Fibroblast of upper back skin (primary cell): Measurements from ENCODE around the gene NAALADL2.

Source experiments
- DNase-seq: peaks from one replicate; pipeline ENCODE4 v3.0.0-alpha.2; 2013

NAALADL2 gene

GRCh38 chr3:175273573-175273972, 414.4 kb downstream of the NAALADL2 start:
- DNase-seq, result no peak

DNA sequence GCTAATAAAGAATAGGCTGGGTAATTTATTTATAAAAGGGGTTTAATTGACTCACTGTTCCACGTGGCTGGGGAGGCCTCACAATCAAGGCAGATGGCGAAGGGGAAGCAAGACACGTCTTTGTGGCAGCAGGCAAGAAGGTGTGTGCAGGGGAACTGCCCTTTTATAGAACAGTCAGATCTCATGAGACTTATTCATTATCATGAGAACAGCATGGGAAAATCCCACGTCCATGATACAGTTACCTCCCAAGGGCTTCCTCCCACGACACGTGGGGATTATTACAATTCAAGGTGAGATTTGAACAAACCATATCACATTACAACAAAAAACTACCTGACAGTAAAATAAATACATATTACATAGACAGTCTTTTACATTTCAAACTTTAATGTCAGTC, 414.9 kb downstream of the NAALADL2 start:
- DNase-seq, result no peak

GRCh38 chr3:175274474-175275218, 415.5 kb downstream of the NAALADL2 start:
- no peak for DNase-seq

DNA sequence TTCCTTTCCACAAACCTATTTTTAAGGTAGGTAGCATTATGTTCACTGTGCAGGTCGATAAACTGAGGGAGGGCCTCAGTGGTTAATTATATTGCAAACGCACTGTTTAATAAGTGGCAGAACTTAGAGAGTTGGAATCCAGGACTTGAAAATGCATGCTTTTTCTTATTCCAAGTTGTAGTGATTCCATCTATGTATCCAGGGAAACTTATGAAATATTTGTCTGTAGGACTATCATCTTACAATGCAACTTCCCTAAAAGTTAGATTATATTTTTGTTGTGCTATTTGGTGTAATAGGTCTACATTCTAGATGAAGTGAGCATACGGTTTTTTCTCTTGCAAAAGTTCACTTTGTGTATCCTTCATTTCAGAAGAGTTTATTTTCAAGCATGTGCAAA, 419.5 kb downstream of the NAALADL2 start:
- no peak for DNase-seq

- no peak for DNase-seq
These were observed 420.3 kb downstream of the NAALADL2 start for GRCh38 chr3:175279457-175279856.

DNA sequence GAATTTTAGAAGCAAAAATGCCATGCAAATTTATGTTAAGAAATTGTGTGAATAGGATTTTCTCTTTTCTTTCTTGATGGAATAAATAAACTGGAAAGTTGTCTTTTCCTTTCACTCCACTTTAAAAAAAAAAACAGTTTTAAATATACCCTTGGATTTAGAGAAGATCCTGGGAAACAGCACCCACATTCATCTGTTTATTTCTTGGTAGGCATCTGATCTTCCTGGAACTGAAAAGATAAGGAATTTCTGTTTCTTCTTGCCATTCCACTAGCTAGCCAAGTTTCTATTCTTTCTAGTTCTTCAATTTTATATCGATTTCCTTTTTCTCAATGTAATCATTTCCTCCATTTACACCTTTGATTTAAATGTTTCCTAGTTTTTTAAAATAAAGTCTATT, 420.8 kb downstream of the NAALADL2 start:
- DNase-seq, result no peak

GRCh38 chr3:175287361-175287963, 428.3 kb downstream of the NAALADL2 start:
- peak; percentile 24 for DNase-seq

DNA sequence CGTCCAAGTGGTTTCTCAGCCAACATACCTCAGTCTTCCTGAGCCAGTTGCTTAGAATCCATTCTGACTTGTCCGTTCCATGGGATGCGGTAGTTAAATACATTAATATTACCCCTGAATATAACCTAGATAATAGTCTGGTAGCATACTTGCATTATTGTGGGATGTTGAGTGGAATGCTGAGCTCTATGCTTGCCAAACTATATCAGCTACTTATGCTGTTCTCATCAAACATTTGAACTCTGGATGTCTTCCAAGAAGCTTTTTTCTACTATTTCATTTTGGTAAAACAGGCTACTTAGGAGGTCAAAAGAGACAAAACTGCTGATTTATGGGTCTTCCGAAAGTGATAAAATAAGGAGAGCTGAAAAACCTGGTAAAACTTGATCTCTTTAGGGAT, 429.5 kb downstream of the NAALADL2 start:
- DNase-seq, result peak; percentile 79

DNA sequence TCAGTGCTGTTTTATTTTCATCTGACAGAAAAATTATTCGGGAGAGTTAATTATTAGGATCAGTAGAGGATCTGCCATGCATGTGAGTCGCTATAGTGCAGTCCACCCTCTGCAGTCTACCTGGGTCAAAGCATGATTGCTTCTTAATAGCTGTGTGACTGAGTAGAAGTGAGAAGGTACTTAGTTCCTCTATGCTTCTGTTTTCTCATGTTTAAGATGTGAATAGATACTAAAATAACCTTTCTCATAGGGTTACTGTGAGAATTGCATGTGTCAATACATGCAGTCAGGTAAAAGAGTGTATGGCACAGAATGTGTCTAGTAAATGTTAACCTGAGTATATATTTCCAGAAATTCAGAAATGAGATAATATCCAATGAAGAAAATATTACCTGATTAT, 435.7 kb downstream of the NAALADL2 start:
- no peak for DNase-seq

DNA sequence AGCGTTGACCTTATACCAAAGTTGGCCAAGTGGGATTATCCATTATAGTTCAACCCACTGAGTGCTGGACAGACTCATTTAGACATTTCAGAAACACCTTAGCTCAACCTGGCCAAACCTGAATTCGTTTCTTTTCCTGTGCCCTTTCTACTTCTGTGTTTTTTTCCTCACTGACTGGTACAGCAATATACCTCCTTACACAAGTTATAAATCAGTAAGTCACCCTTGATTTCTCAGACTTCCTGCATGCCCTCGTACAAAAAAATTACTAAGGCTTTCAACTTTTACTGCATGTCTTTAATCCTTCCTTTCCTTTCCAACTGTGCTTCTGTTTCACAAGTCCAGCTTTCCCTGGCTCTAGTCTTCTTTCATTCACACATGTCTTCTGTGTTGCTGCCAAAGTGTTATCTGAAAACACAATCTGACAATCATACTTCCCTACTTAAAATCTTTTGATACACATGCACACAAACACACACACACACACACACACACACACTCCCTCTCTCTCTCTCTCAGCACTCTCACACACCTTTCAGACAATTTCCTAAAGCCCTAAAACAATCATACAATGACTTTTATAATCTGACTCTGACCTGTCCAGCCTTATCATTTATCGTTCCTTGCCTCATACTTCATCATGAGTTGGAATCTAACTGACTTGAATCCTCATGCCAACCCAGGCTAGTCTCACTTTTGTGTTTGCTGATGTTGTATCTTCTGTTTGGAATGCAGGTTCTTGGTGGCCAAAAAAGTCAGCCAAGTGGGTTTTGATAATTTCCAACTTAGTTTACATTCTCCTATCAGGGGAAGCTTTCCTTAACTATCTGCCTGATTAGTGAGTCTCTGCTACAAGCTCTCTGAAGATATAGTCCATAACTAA, 436.4 kb downstream of the NAALADL2 start:
- DNase-seq, result no peak

DNA sequence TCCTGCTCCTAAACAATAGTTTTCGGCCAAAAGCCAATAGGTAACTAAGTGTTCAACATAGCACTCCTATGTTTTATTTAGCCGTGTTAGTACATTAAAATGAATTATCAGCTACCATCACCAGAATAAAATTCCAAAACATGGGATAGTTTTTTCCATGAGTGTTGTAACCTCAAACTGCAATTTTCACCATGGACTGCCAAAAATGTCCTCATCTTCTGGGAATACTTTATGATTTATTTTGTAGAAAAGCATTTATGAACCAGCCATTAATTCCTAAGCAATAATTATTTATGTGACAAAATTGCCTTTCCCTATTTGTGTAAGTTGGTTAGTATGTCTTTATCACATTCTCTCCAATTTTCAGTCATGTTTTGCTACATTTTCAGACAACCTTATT, 438.1 kb downstream of the NAALADL2 start:
- peak; percentile 50 for DNase-seq

- DNase-seq, result no peak
These were observed 442.6 kb downstream of the NAALADL2 start for GRCh38 chr3:175301741-175302140.

DNA sequence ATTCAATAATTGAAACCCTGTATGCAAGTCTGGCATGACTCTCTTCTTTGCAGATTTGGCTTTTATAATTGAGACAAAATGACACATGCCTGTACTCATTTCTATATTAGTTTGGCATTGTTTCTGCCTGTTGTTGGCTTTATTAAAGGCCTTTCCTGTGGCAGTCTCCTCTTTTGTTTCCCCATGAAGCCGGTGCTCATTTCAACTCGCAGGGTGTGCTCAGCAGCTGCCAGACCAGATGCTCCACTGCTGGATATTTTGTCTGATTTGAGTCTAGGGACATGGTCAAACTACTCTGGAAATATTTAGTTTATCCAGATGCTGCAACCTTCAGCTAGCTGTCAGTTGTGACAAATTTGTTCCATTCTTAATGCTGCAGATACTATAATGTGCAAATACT, 445.3 kb downstream of the NAALADL2 start:
- DNase-seq, result peak; percentile 14

DNA sequence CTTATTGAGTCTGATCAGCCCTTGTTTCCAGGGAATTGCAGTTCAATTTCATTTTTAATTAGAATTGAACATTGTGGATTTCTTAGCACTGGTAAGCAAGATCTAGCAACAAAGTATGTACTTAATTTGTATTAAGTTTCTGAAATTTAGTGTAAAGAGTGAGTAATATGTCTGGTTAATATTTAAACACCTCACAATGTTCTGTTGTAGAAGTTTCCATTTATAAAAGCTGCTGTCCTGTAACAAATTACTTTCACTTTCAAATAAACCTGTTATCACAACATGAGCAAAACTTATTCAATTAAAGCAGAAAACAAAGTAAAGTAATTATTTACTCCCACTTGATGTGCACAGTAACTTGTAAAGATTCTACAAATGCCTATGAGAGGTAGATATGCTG, 448.5 kb downstream of the NAALADL2 start:
- DNase-seq, result no peak

GRCh38 chr3:175308097-175308496, 449.0 kb downstream of the NAALADL2 start:
- DNase-seq, result no peak

- DNase-seq, result no peak
These were observed 450.9 kb downstream of the NAALADL2 start for GRCh38 chr3:175310046-175310445.

- no peak for DNase-seq
These were observed 452.3 kb downstream of the NAALADL2 start for GRCh38 chr3:175311404-175311803.

GRCh38 chr3:175311946-175312345, 452.8 kb downstream of the NAALADL2 start:
- no peak for DNase-seq

GRCh38 chr3:175312791-175313190, 453.7 kb downstream of the NAALADL2 start:
- no peak for DNase-seq

- DNase-seq, result no peak
These were observed 457.7 kb downstream of the NAALADL2 start for GRCh38 chr3:175316799-175317198.

- no peak for DNase-seq
These were observed 466.3 kb downstream of the NAALADL2 start for GRCh38 chr3:175325440-175325839.

- no peak for DNase-seq
These were observed 466.9 kb downstream of the NAALADL2 start for GRCh38 chr3:175326041-175326440.

GRCh38 chr3:175329373-175329772, 470.2 kb downstream of the NAALADL2 start:
- no peak for DNase-seq

GRCh38 chr3:175335229-175335628, 476.1 kb downstream of the NAALADL2 start:
- peak; percentile 74 for DNase-seq
